Thyroid gland (tissue), 4 donors: Measurements from ENCODE around the gene HSFX4.

ENCODE experiments used
- CTCF ChIP-seq, 6 experiments: fragments of 200-600 bp in 3 of 6; fragments of 450-650 bp in 3 of 6; sonication (generic) in 3 of 6; IDR thresholded peaks; one replicate each; pipeline ENCODE4 v1.5.1; 2016 to 2019; ENCODE audit warnings: antibody characterized with exemption in 6 of 6, mild to moderate bottlenecking in 2 of 6, inconsistent platforms in 1 of 6, moderate library complexity in 1 of 6
- POLR2A ChIP-seq, 2 donors: fragments of 450-650 bp; IDR thresholded peaks; one replicate each; pipeline ENCODE4 v1.6.1; 2017; ENCODE audit warnings: antibody characterized with exemption in 2 of 2, mild to moderate bottlenecking in 2 of 2, moderate library complexity in 1 of 2

GRCh38 chrX:149910178-149910695 lies 19.1 kb upstream of the HSFX4 start:
- TF ChIP-seq POLR2A (IDR thresholded peaks at IDR 0.05) (no peak), CTCF (IDR thresholded peaks at IDR 0.05) (no peak)
